T-helper 2 cell (primary cell): ENCODE results near the gene CLPTM1.
"Not testable (repeated sequence)": the region's sequence is repeated elsewhere in the genome, so short reads cannot be mapped to it uniquely, and the experiment has no call there.

ENCODE experiments used
- DNase-seq, 5 experiments: peaks; one replicate each; pipeline versions ENCODE4 v3.0.0 to v3.0.0-alpha.2; 2012 to 2022

Gene CLPTM1

GRCh38 chr19:44942067-44942571 is 13.1 kb upstream of the CLPTM1 start, which contains the start of gene APOC4:
Gene APOC4 (plus strand): TSS chr19:44942237. CDS start chr19:44942278, 41 bp downstream.
- DNase-seq, result no peak

- DNase-seq, result no peak
Measured at GRCh38 chr19:44943801-44944249, 11.4 kb upstream of the CLPTM1 start.

GRCh38 chr19:44947041-44947581 is 8.1 kb upstream of the CLPTM1 start:
- no peak for DNase-seq

GRCh38 chr19:44948237-44948636 is 6.9 kb upstream of the CLPTM1 start:
- no peak for DNase-seq

- no peak for DNase-seq
Measured at GRCh38 chr19:44948763-44949374, 6.3 kb upstream of the CLPTM1 start.

GRCh38 chr19:44949550-44949949 is 5.6 kb upstream of the CLPTM1 start:
- no peak for DNase-seq

GRCh38 chr19:44951179-44952159 is 3.7 kb upstream of the CLPTM1 start:
- DNase-seq, result peak in 4 of 5 experiments; percentile 29 to 74 (median 48)

- no peak for DNase-seq
Measured at GRCh38 chr19:44954278-44954648, 917 bp upstream of the CLPTM1 start.

GRCh38 chr19:44955505-44956439 is 592 bp downstream of the CLPTM1 start:
- DNase-seq, result no peak

- DNase-seq, result no peak
Measured at GRCh38 chr19:44957526-44957925, 2.3 kb downstream of the CLPTM1 start.

GRCh38 chr19:44958090-44958489 is 2.9 kb downstream of the CLPTM1 start:
- DNase-seq, result no peak

- no peak for DNase-seq
Measured at GRCh38 chr19:44959691-44960090, 4.5 kb downstream of the CLPTM1 start.

- no peak for DNase-seq
Measured at GRCh38 chr19:44960906-44961728, 5.9 kb downstream of the CLPTM1 start.

GRCh38 chr19:44961821-44962220 is 6.6 kb downstream of the CLPTM1 start:
- no peak for DNase-seq

GRCh38 chr19:44968118-44968517 is 12.9 kb downstream of the CLPTM1 start:
- no peak for DNase-seq

GRCh38 chr19:44968670-44969069 is 13.5 kb downstream of the CLPTM1 start:
- no peak for DNase-seq

- DNase-seq, result no peak
Measured at GRCh38 chr19:44969437-44969836, 14.3 kb downstream of the CLPTM1 start.

GRCh38 chr19:44971451-44971850 is 16.3 kb downstream of the CLPTM1 start:
- not testable (repeated sequence) for DNase-seq

- no peak for DNase-seq
Measured at GRCh38 chr19:44972802-44973201, 17.6 kb downstream of the CLPTM1 start.

GRCh38 chr19:44973982-44974735 is 19.0 kb downstream of the CLPTM1 start:
- no peak for DNase-seq
